Brain microvascular endothelial cell (primary cell): Measurements from ENCODE around the gene TMEM250.

Experiments
- DNase-seq: peaks from one replicate; pipeline ENCODE4 v3.0.0-alpha.2; 2020
- H3K27ac ChIP-seq: fragments of 250-450 bp; sonication (Bioruptor Pico); 2 replicates; pipeline ENCODE4 v1.5.1; 2020; ENCODE audit warnings: mild to moderate bottlenecking, moderate library complexity
- H3K27me3 ChIP-seq: fragments of 250-450 bp; sonication (Bioruptor Pico); replicated peaks from 2 replicates; pipeline ENCODE4 v1.5.1; 2020; ENCODE audit warnings: mild to moderate bottlenecking
- H3K36me3 ChIP-seq: fragments of 250-450 bp; sonication (Bioruptor Pico); replicated peaks from 2 replicates; pipeline ENCODE4 v1.5.1; 2020; ENCODE audit warnings: mild to moderate bottlenecking
- H3K4me3 ChIP-seq: 2 replicates; pipeline ENCODE4 v1.5.1; 2011; ENCODE audit warnings: low read depth, mild to moderate bottlenecking, control low read depth, low read length, moderate library complexity
- CTCF ChIP-seq: IDR thresholded peaks from 2 replicates; pipeline ENCODE4 v1.5.1; 2011; ENCODE audit warnings: low read depth, mild to moderate bottlenecking, moderate library complexity, low read length, control low read depth, inconsistent platforms; ENCODE audit errors: missing control alignments
- in situ Hi-C: cut with HindIII; loops from 2 replicates; pipeline ENCODE4 v1.10.0; 2017; ENCODE audit warnings: low sequenced_read_pairs, low pct_ligation_motif_present

Gene TMEM250

GRCh38 chr9:136093346-136093986 is 25.2 kb downstream of the TMEM250 start:
- DNase-seq = no peak
- TF ChIP-seq CTCF = no peak
- Histone ChIP-seq H3K27ac (no peak overlapping the region), H3K36me3 (peaks cover 3% of the 10 kb centered on the region), H3K27me3 (no peaks in the 10 kb centered on the region), H3K4me3 (peak overlapping the region; percentile 67)
- in situ Hi-C loops = no loop called here

GRCh38 chr9:136092741-136093140 is 25.9 kb downstream of the TMEM250 start:
- DNase-seq = no peak
- H3K36me3 ChIP-seq = peaks cover 3% of the 10 kb centered on the region
- in situ Hi-C loops = no loop called here
- H3K27me3 ChIP-seq = no peaks in the 10 kb centered on the region
- H3K27ac ChIP-seq = no peak overlapping the region
- H3K4me3 ChIP-seq = no peak overlapping the region
- TF ChIP-seq CTCF = peak; percentile 1

- Histone ChIP-seq H3K27ac (no peak overlapping the region), H3K36me3 (peaks cover 3% of the 10 kb centered on the region), H3K4me3 (no peak overlapping the region), H3K27me3 (no peaks in the 10 kb centered on the region)
- TF ChIP-seq CTCF = no peak
- in situ Hi-C loops = no loop called here
- DNase-seq = no peak
Measured at GRCh38 chr9:136092353-136092650, 26.4 kb downstream of the TMEM250 start.

GRCh38 chr9:136091582-136092352 is 26.9 kb downstream of the TMEM250 start:
- H3K27me3 ChIP-seq = no peaks in the 10 kb centered on the region
- peaks cover 3% of the 10 kb centered on the region for H3K36me3 ChIP-seq
- H3K27ac ChIP-seq = no peak overlapping the region
- DNase-seq = no peak
- in situ Hi-C loops = no loop called here
- H3K4me3 ChIP-seq = no peak overlapping the region
- no peak for TF ChIP-seq CTCF

- Histone ChIP-seq H3K4me3 (no peak overlapping the region), H3K36me3 (peaks cover 3% of the 10 kb centered on the region), H3K27me3 (no peaks in the 10 kb centered on the region), H3K27ac (no peak overlapping the region)
- in situ Hi-C loops = no loop called here
- TF ChIP-seq CTCF = no peak
- no peak for DNase-seq
Measured at GRCh38 chr9:136090768-136091581, 27.7 kb downstream of the TMEM250 start.
